ENCODE data around the gene WARS2.

GRCh38 chr1:119046429-119046784, 94.0 kb downstream of the WARS2 start:
- TF ChIP-seq EP300 (IDR thresholded peaks at IDR 0.05; ENCODE audit: low read depth) (no peak), CTCF (IDR thresholded peaks at IDR 0.05) (no peak), POLR2A (IDR thresholded peaks at IDR 0.05) (no peak)
